H9 (cell line): ENCODE data around the gene AK8. TPM values are rescaled to one million over a fixed set of nuclear protein-coding genes. Genes with fewer than 3 reads are reported as not detected.

ENCODE experiments used
- DNase-seq: peaks from one replicate; pipeline ENCODE4 v3.0.0-alpha.2; 2017
- H2AFZ ChIP-seq: one replicate; pipeline ENCODE4 v1.6.1; 2013; ENCODE audit warnings: mild to moderate bottlenecking, low read length, control low read depth, moderate library complexity
- H2AK5ac ChIP-seq: 2 replicates; pipeline ENCODE4 v1.6.1; 2013; ENCODE audit warnings: low read length, control low read depth, mixed read lengths; ENCODE audit not compliant: insufficient read length
- H2BK120ac ChIP-seq: one replicate; pipeline ENCODE4 v1.6.1; 2013; ENCODE audit warnings: low read depth, mild to moderate bottlenecking, low read length, control low read depth, inconsistent platforms; ENCODE audit not compliant: poor library complexity, severe bottlenecking
- H2BK12ac ChIP-seq: 2 replicates; pipeline ENCODE4 v1.6.1; 2013; ENCODE audit warnings: low read length, control low read depth, mixed read lengths, low read depth; ENCODE audit not compliant: insufficient read length
- H2BK15ac ChIP-seq: 2 replicates; pipeline ENCODE4 v1.6.1; 2013; ENCODE audit warnings: low read depth, low read length, control low read depth
- H2BK20ac ChIP-seq: one replicate; pipeline ENCODE4 v1.6.1; 2013; ENCODE audit warnings: low read depth, mild to moderate bottlenecking, low read length, control low read depth, inconsistent platforms; ENCODE audit not compliant: poor library complexity, severe bottlenecking
- H2BK5ac ChIP-seq: 2 replicates; pipeline ENCODE4 v1.6.1; 2013; ENCODE audit warnings: low read length, control low read depth, mixed read lengths; ENCODE audit not compliant: insufficient read length
- H3K14ac ChIP-seq: 2 replicates; pipeline ENCODE4 v1.6.1; 2013; ENCODE audit warnings: low read length, control low read depth; ENCODE audit not compliant: insufficient read depth
- H3K18ac ChIP-seq: 2 replicates; pipeline ENCODE4 v1.6.1; 2013; ENCODE audit warnings: low read depth, mild to moderate bottlenecking, mixed read lengths, low read length, control low read depth; ENCODE audit not compliant: insufficient read length
- H3K23ac ChIP-seq: 2 replicates; pipeline ENCODE4 v1.6.1; 2013; ENCODE audit warnings: low read length, control low read depth, mixed read lengths, low read depth; ENCODE audit not compliant: insufficient read length
- H3K23me2 ChIP-seq: 2 replicates; pipeline ENCODE4 v1.6.1; 2013; ENCODE audit warnings: low read depth, mild to moderate bottlenecking, mixed read lengths, low read length, control low read depth; ENCODE audit not compliant: insufficient read length, poor library complexity, severe bottlenecking
- H3K27ac ChIP-seq: 2 replicates; pipeline ENCODE4 v1.5.1; 2013; ENCODE audit warnings: low read length, control low read depth, mixed read lengths, low read depth; ENCODE audit not compliant: insufficient read length
- H3K27me3 ChIP-seq: 2 replicates; pipeline ENCODE4 v1.6.1; 2013; ENCODE audit warnings: low read length, control low read depth, inconsistent platforms; ENCODE audit not compliant: insufficient read depth
- H3K4ac ChIP-seq: 2 replicates; pipeline ENCODE4 v1.6.1; 2013; ENCODE audit warnings: low read depth, mild to moderate bottlenecking, control low read depth, inconsistent platforms, low read length, moderate library complexity
- H3K4me1 ChIP-seq: 2 replicates; pipeline ENCODE4 v1.6.1; 2013; ENCODE audit warnings: low read length, control low read depth, inconsistent platforms; ENCODE audit not compliant: insufficient read depth
- H3K4me2 ChIP-seq: 2 replicates; pipeline ENCODE4 v1.6.1; 2013; ENCODE audit warnings: low read length, control low read depth, mixed read lengths; ENCODE audit not compliant: insufficient read length, insufficient read depth
- H3K56ac ChIP-seq: 2 replicates; pipeline ENCODE4 v1.6.1; 2013; ENCODE audit warnings: low read depth, mild to moderate bottlenecking, mixed read lengths, low read length, control low read depth; ENCODE audit not compliant: insufficient read length
- H3K79me1 ChIP-seq: 2 replicates; pipeline ENCODE4 v1.6.1; 2013; ENCODE audit warnings: low read depth, mild to moderate bottlenecking, moderate library complexity, low read length, control low read depth, inconsistent platforms; ENCODE audit not compliant: insufficient read depth, poor library complexity, severe bottlenecking
- H3K79me2 ChIP-seq: 2 replicates; pipeline ENCODE4 v1.6.1; 2013; ENCODE audit warnings: low read length, control low read depth, inconsistent platforms; ENCODE audit not compliant: insufficient read depth
- H3K9ac ChIP-seq: 2 replicates; pipeline ENCODE4 v1.6.1; 2013; ENCODE audit warnings: low read length, control low read depth, mixed read lengths; ENCODE audit not compliant: insufficient read length; ENCODE audit errors: extremely low read depth
- H3K9me3 ChIP-seq: one replicate; pipeline ENCODE4 v1.6.1; 2013; ENCODE audit warnings: low read depth, low read length, inconsistent platforms; ENCODE audit not compliant: control insufficient read depth
- H3T11ph ChIP-seq: one replicate; pipeline ENCODE4 v1.6.1; 2013; ENCODE audit warnings: mild to moderate bottlenecking, low read length, control low read depth, inconsistent platforms
- H4K20me1 ChIP-seq: one replicate; pipeline ENCODE4 v1.6.1; 2013; ENCODE audit not compliant: control insufficient read depth, insufficient read length, insufficient read depth
- H4K5ac ChIP-seq: 2 replicates; pipeline ENCODE4 v1.6.1; 2013; ENCODE audit warnings: low read depth, mild to moderate bottlenecking, mixed read lengths, low read length, control low read depth; ENCODE audit not compliant: insufficient read length
- H4K8ac ChIP-seq: replicated peaks from 2 replicates; pipeline ENCODE4 v1.6.1; 2013; ENCODE audit warnings: low read length, control low read depth, mixed read lengths, low read depth; ENCODE audit not compliant: insufficient read length
- H4K91ac ChIP-seq: 2 replicates; pipeline ENCODE4 v1.6.1; 2013; ENCODE audit warnings: low read depth, mild to moderate bottlenecking, moderate library complexity, mixed read lengths, low read length, control low read depth; ENCODE audit not compliant: insufficient read length
- H3K27ac Mint-ChIP-seq, 3 experiments: 2 replicates in 2 of 3; 3 replicates in 1 of 3; pipeline ENCODE4 v1.8.0; 2020 to 2021; ENCODE audit warnings: mixed read lengths in 3 of 3, mild to moderate bottlenecking in 1 of 3, moderate library complexity in 1 of 3
- H3K27me3 Mint-ChIP-seq: 2 replicates; pipeline ENCODE4 v1.8.0; 2021; ENCODE audit warnings: low read depth, mild to moderate bottlenecking, moderate library complexity, mixed read lengths
- H3K36me3 Mint-ChIP-seq, 3 experiments: 2 replicates in 2 of 3; 3 replicates in 1 of 3; pipeline ENCODE4 v1.8.0; 2020 to 2021; ENCODE audit warnings: low read depth in 3 of 3, mixed read lengths in 3 of 3; ENCODE audit not compliant: insufficient read depth in 1 of 3
- H3K4me1 Mint-ChIP-seq, 2 experiments: 2 replicates each; pipeline ENCODE4 v1.8.0; 2020; ENCODE audit warnings: mixed read lengths in 2 of 2
- H3K4me3 Mint-ChIP-seq, 2 experiments: 2 replicates in 1 of 2; 3 replicates in 1 of 2; pipeline ENCODE4 v1.8.0; 2020 to 2021; ENCODE audit warnings: mild to moderate bottlenecking in 2 of 2, mixed read lengths in 2 of 2, moderate library complexity in 1 of 2
- H3K9me3 Mint-ChIP-seq, 2 experiments: 2 replicates in 1 of 2; 3 replicates in 1 of 2; pipeline ENCODE4 v1.8.0; 2020; ENCODE audit warnings: mild to moderate bottlenecking in 2 of 2, mixed read lengths in 2 of 2, moderate library complexity in 1 of 2
- WGBS: extraction: QIAGEN DNeasy Blood & Tissue Kit; methylation state at CpG from one replicate; pipeline ENCODE4 v1.1.7; 2013; ENCODE audit warnings: missing lambda C conversion rate, low lambda C conversion rate, mixed read lengths; ENCODE audit not compliant: insufficient read length; ENCODE audit errors: extremely low coverage; 5-methylcytosine and 5-hydroxymethylcytosine counted together
- total RNA-seq: library from RNA; stranded (reverse); gene quantifications from 2 replicates; pipeline ENCODE4 v1.2.1, GENCODE V29; 2021
- TF ChIP-seq, protein P1 (sequence below): fragments of 200-600 bp; sonication (generic); conservative IDR thresholded peaks from 3 replicates; pipeline ENCODE4 v1.8.0; 2021; ENCODE audit warnings: antibody characterized with exemption, mild to moderate bottlenecking

Gene AK8
- total RNA-seq, 1 experiment from 2014 or later: 0.44 TPM

DNA sequence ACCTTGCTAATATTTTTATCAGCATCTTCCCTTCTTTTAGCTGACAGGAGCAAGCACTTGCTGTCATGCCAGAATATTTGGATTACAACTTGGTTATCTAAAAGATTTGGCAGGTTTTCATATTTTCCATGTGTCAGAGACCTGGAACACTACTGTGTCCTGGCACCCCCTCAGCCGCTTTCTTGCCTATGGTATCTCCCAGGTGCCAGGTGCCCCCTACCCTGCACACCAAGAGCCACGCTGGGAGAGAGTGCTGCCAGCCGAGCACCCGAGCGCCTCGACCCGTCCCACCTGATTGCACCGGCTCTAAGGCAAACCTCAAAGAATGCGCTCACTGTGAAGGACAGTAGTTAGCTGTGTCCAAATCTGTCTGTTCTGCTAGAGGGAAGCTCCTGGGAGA, 123.0 kb downstream of the AK8 start:
- no CpG with 5 or more reads among the region's 9 CpGs for WGBS
- TF ChIP-seq, protein P1, sequence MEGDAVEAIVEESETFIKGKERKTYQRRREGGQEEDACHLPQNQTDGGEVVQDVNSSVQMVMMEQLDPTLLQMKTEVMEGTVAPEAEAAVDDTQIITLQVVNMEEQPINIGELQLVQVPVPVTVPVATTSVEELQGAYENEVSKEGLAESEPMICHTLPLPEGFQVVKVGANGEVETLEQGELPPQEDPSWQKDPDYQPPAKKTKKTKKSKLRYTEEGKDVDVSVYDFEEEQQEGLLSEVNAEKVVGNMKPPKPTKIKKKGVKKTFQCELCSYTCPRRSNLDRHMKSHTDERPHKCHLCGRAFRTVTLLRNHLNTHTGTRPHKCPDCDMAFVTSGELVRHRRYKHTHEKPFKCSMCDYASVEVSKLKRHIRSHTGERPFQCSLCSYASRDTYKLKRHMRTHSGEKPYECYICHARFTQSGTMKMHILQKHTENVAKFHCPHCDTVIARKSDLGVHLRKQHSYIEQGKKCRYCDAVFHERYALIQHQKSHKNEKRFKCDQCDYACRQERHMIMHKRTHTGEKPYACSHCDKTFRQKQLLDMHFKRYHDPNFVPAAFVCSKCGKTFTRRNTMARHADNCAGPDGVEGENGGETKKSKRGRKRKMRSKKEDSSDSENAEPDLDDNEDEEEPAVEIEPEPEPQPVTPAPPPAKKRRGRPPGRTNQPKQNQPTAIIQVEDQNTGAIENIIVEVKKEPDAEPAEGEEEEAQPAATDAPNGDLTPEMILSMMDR: no peak
- no peak overlapping the region; the same call in 1 of the 2 replicates for H3K14ac ChIP-seq
- H2BK5ac ChIP-seq: no peak overlapping the region
- Mint-ChIP-seq H3K27me3 (peaks cover 22% of the 10 kb centered on the region), H3K4me1 (peaks cover 13 to 32% of the 10 kb centered on the region in 2 experiments), H3K9me3 (no peaks in the 10 kb centered on the region), H3K36me3 (no peaks in the 10 kb centered on the region), H3K4me3 (no peak overlapping the region), H3K27ac (no peak overlapping the region)
- H3K27ac ChIP-seq: no peak overlapping the region
- H2BK20ac ChIP-seq: no peak overlapping the region
- no peak for DNase-seq
- H2AK5ac ChIP-seq: no peak overlapping the region
- no peaks in the 10 kb centered on the region for H3K9me3 ChIP-seq
- H2BK15ac ChIP-seq: no peak overlapping the region
- H3K4ac ChIP-seq: no peak overlapping the region
- H2BK120ac ChIP-seq: no peak overlapping the region
- no peak overlapping the region for H4K91ac ChIP-seq
- no peaks in the 10 kb centered on the region for H4K20me1 ChIP-seq
- H3K27me3 ChIP-seq: no peaks in the 10 kb centered on the region
- H3T11ph ChIP-seq: no peak overlapping the region
- H4K8ac ChIP-seq: no peak overlapping the region
- no peak overlapping the region for H3K18ac ChIP-seq
- H2AFZ ChIP-seq: no peak overlapping the region
- no peak overlapping the region for H3K23ac ChIP-seq
- H4K5ac ChIP-seq: no peak overlapping the region
- no peak overlapping the region for H3K56ac ChIP-seq
- no peaks in the 10 kb centered on the region for H3K79me1 ChIP-seq
- H2BK12ac ChIP-seq: no peak overlapping the region
- H3K4me2 ChIP-seq: no peak overlapping the region
- no peaks in the 10 kb centered on the region for H3K23me2 ChIP-seq
- H3K9ac ChIP-seq: no peak overlapping the region
- H3K79me2 ChIP-seq: no peaks in the 10 kb centered on the region
- no peaks in the 10 kb centered on the region for H3K4me1 ChIP-seq
